ENCODE data around the gene NPSR1.
"Not testable (repeated sequence)": the region's sequence is repeated elsewhere in the genome, so short reads cannot be mapped to it uniquely, and the experiment has no call there.

Gene NPSR1

GRCh38 chr7:34657632-34658268 lies at the start of gene NPSR1:
Gene NPSR1 (plus strand): TSS chr7:34658218. CDS start chr7:34658413, 195 bp downstream.
- DNase-seq = no peak

GRCh38 chr7:34612661-34613060 lies 45.4 kb upstream of the NPSR1 start:
- no peak for DNase-seq

- no peak for DNase-seq
Observed at GRCh38 chr7:34620425-34620824, 37.6 kb upstream of the NPSR1 start.

GRCh38 chr7:34622182-34622581 lies 35.8 kb upstream of the NPSR1 start:
- no peak for DNase-seq

GRCh38 chr7:34622771-34623250 lies 35.2 kb upstream of the NPSR1 start:
- DNase-seq = no peak

- not testable (repeated sequence) for DNase-seq
Observed at GRCh38 chr7:34628618-34629017, 29.4 kb upstream of the NPSR1 start.

- DNase-seq = no peak
Observed at GRCh38 chr7:34652809-34653208, 5.2 kb upstream of the NPSR1 start.

- DNase-seq = no peak
Observed at GRCh38 chr7:34653787-34654186, 4.2 kb upstream of the NPSR1 start.

- DNase-seq = no peak
Observed at GRCh38 chr7:34655384-34655783, 2.6 kb upstream of the NPSR1 start.

GRCh38 chr7:34656041-34656440 lies 2.0 kb upstream of the NPSR1 start:
- DNase-seq = no peak

GRCh38 chr7:34659472-34660075 lies 1.6 kb downstream of the NPSR1 start:
- no peak for DNase-seq

GRCh38 chr7:34662058-34662708 lies 4.2 kb downstream of the NPSR1 start:
- no peak for DNase-seq

- DNase-seq = no peak
Observed at GRCh38 chr7:34664755-34665154, 6.7 kb downstream of the NPSR1 start.

- no peak for DNase-seq
Observed at GRCh38 chr7:34672430-34672829, 14.4 kb downstream of the NPSR1 start.

- no peak for DNase-seq
Observed at GRCh38 chr7:34673066-34673465, 15.0 kb downstream of the NPSR1 start.

- no peak for DNase-seq
Observed at GRCh38 chr7:34675749-34676374, 17.8 kb downstream of the NPSR1 start.

GRCh38 chr7:34677491-34677890 lies 19.5 kb downstream of the NPSR1 start:
- DNase-seq = no peak

- DNase-seq = no peak
Observed at GRCh38 chr7:34687529-34687928, 29.5 kb downstream of the NPSR1 start.

GRCh38 chr7:34696415-34696814 lies 38.4 kb downstream of the NPSR1 start:
- no peak for DNase-seq

- DNase-seq = no peak
Observed at GRCh38 chr7:34709771-34710170, 51.8 kb downstream of the NPSR1 start.

GRCh38 chr7:34718867-34719266 lies 60.8 kb downstream of the NPSR1 start:
- no peak for DNase-seq

GRCh38 chr7:34719636-34720035 lies 61.6 kb downstream of the NPSR1 start:
- DNase-seq = no peak

- no peak for DNase-seq
Observed at GRCh38 chr7:34720289-34720688, 62.3 kb downstream of the NPSR1 start.

GRCh38 chr7:34723338-34723737 lies 65.3 kb downstream of the NPSR1 start:
- DNase-seq = no peak
